Effector CD8-positive, alpha-beta T cell (primary cell): ENCODE results near the gene RSU1.

Experiments
- DNase-seq: peaks from one replicate; lab custom pipeline; 2025; lab: John Stamatoyannopoulos, UW

The RSU1 gene

DNA sequence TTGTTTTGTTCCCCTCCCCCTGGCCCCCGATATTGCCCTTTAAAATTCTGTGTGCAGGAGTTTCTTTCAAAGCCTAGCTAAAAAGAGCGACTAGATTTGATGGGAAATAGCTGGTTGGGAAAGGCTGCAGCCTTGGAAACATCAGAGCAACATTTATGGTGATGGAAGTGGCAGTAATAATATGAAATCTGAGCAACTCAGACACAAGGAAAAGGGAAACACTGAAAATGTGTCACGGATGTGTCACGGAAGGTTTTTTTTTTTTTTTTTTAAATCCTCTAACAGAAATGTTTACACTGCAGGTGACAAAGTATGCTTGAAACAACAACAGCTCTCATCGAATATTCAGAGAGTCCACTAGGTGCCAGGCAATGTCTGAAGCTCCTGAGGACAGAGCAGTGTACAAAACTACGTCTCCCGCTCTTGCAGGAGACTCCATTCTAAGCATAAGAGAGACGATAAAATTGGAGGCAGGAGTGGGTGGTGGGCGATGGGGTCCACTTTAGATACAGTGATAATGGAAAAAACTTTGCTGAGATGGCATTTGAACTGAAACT is 143.0 kb downstream of the RSU1 start:
- DNase-seq, result no peak

DNA sequence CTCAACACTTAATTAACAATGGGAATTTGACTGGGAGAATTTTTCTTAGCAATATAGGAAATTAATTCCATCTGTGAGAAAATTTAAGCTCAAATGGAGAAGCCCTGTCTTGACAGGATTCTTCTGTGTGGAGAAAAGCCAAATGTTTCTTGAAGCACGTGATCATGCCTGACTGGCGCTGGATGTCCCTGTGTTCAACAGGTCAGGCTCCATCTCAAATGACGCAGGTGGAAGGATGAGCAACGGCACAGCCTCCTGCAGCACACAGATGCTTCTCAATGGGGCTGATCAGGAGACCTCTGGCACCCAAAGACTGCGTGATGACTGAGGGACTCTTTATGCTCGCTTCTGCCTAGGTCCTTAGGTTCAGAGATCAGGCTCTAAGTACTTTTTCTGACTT is 143.8 kb downstream of the RSU1 start:
- no peak for DNase-seq

GRCh38 chr10:16663444-16663843 is 153.8 kb downstream of the RSU1 start:
- no peak for DNase-seq

- DNase-seq, result no peak
Measured at GRCh38 chr10:16662923-16663322, 154.3 kb downstream of the RSU1 start.

GRCh38 chr10:16656895-16657294 is 160.3 kb downstream of the RSU1 start:
- no peak for DNase-seq

DNA sequence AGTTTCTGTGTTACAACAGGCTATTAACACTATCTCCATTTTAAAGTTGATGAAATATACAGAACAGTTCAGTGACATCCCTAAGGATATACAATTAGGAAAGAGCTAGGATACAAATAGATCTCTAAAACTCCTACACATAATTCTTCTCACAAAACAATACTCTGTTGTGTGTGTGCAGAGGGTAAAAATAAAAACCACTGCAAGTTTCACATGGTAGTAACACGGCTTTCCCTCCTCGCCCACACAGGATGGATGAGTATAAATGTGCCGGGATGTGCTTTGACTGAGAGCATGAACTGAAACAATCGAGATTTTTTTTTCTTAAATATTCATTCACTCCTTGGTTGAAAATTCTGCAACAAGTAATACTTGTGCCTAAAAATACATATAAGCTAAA is 164.0 kb downstream of the RSU1 start:
- DNase-seq, result no peak

DNA sequence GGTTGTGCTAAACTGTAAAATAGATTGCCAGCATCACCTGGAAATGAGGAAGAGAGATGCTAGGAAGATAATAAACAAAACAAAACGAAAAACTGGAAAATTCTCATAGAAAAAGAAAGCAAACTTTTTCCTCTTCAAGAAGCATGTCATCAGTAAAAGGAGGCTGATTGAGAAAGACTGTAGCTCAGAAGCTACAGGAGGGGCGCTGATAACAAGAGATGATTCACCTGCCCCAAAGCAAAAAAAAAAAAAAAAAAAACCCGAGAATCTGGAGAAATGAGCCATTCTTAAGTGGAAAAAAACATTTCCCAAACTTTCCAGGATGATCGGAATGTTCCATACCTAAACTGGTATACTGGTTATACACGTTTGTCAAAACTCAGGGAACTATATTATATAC is 165.1 kb downstream of the RSU1 start:
- no peak for DNase-seq

GRCh38 chr10:16649757-16650156 is 167.5 kb downstream of the RSU1 start:
- no peak for DNase-seq

- DNase-seq, result no peak
Measured at GRCh38 chr10:16648366-16648765, 168.9 kb downstream of the RSU1 start.

GRCh38 chr10:16646181-16647059 is 170.8 kb downstream of the RSU1 start:
- DNase-seq, result no peak

- no peak for DNase-seq
Measured at GRCh38 chr10:16644146-16644545, 173.1 kb downstream of the RSU1 start.

DNA sequence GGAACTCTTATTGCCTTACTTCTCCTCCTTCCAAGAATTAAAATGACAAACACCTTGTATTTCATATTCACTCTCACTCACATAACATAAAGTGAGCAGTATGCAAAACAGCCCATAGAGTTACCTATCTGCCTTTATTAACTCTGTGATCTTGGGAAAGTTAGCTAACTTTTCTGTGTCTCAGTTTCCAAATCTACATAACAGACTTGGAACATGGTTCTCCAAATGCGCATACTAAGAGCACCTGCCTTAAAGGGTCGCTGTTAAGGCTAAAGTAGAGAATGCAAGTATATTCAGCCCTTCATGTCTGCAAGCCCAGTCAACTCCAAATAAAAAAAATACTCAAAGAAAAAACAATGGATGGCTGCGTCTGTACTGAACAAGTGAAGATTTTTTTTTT is 173.7 kb downstream of the RSU1 start:
- no peak for DNase-seq

- DNase-seq, result no peak
Measured at GRCh38 chr10:16640153-16640552, 177.1 kb downstream of the RSU1 start.

- DNase-seq, result no peak
Measured at GRCh38 chr10:16639471-16639870, 177.8 kb downstream of the RSU1 start.

GRCh38 chr10:16632996-16633395 is 184.2 kb downstream of the RSU1 start:
- no peak for DNase-seq

DNA sequence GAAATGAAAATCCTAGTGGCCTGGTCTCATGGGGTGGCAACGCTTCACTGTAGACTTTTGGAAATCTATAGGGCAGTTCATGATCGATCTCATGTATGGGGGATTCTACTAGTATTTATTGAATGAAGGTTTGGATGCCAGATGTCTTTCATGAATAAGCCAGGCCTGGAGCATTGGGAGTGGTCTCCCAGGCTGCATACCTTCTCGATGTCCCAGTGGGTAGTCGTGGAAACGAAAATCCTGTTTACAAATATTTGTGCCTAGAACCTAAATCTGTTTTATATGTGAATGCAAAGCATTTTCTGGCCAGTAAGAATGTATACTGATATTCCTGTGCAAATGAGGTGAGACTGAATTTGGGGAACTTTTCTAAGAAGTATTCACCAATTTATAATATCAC is 190.5 kb downstream of the RSU1 start:
- DNase-seq, result no peak

- DNase-seq, result no peak
Measured at GRCh38 chr10:16612981-16613355, 204.3 kb downstream of the RSU1 start.

GRCh38 chr10:16612115-16612980 is 204.9 kb downstream of the RSU1 start:
- DNase-seq, result no peak

DNA sequence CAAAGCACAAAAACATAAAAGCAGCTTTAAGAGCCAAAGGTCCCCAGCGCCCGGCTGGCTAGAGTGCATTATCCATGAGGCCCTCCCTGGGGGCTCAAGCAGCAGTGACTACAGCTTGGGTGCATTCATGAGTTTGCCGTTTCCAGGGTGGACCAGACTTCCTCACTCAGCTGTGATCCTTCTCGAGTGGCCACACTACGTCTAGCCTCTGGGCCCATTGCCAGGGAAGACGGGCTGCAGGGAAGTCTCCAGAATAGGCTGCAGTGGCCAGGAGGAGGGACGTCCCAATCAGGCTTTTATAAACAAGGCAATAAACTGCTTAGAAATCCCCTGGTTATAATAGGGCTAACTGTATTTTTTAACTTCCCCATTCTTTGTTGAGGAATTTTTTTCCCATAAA is 206.2 kb downstream of the RSU1 start:
- DNase-seq, result no peak

DNA sequence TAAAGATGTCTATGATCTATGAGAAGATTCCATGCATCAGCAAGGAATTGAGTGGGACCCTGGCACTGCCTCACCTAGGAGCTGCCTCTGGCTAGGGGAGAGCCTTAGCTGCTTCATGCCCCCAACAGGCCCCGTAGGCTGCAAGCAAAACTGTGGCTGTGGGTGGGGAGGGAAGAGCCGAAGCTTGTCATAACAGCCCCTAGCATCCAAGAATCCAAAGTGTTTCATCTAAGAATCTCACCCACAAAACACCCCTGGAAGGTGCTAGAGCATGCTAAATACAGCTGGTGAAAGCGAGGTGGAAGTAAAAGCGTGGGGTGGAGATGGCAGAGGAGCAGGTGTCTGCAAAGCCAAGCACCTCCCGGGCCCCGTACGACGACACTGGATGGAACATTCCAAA is 208.0 kb downstream of the RSU1 start:
- DNase-seq, result no peak

GRCh38 chr10:16606923-16607322 is 210.3 kb downstream of the RSU1 start:
- DNase-seq, result no peak

- DNase-seq, result no peak
Measured at GRCh38 chr10:16606421-16606820, 210.8 kb downstream of the RSU1 start.

- DNase-seq, result no peak
Measured at GRCh38 chr10:16603308-16603707, 213.9 kb downstream of the RSU1 start.
